ENCODE measurements around the gene SNN. TPM values are rescaled to one million over a fixed set of nuclear protein-coding genes. Genes with fewer than 3 reads are reported as not detected.

The SNN gene
- total and polyA plus RNA-seq, 8 donors: 21.1 to 42.5 (median 31.4) TPM

DNA sequence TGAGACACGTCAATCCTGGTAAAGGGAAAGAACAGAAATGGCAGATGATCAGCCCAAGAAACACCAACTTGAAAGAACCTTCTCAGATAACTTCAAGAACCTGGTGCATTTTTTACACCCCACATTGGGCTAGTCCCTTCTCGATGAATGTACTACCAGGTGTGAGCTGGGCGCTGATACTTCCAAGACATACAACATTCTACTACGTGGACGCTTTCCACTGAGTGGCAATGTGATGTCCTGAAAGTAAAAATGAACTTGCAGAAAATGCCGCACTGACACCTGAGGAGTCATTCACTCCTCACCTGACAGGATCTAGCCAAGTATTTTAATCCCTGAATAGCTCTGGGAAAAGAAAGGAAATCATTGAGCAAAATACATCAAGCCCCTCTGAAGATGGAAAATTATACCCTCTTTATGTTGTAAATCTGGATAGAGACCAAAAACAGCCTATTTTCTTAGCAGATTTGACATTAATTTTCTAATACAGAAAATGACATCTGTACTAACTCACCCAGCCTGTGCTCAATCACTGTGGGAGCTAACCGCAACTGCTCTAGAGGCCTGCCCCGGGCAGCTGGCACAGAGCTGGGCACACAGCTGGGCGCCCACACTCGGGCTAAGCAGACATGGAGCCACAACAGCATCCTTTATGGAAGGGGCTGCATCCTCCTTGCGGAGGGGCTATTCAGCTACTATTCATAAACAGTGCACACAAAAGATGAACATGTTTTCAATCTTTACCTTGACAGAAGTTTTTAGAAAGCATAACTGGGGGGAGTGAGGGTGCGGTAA lies 16.2 kb downstream of the SNN start:
- peaks cover 0 to 90% of the 10 kb centered on the region in 2 donors for H3K36me3 ChIP-seq
- H3K27me3 ChIP-seq: no peaks in the 10 kb centered on the region
- intact Hi-C loops (cut with DNase I): no loop called here
- H3K4me1 ChIP-seq: peaks cover 7 to 51% of the 10 kb centered on the region in 2 donors
- H3K27ac ChIP-seq: no peak overlapping the region
- H3K9me3 ChIP-seq: no peaks in the 10 kb centered on the region
- DNase-seq (no peak), ATAC-seq (no peak)
- TF ChIP-seq, protein P1, sequence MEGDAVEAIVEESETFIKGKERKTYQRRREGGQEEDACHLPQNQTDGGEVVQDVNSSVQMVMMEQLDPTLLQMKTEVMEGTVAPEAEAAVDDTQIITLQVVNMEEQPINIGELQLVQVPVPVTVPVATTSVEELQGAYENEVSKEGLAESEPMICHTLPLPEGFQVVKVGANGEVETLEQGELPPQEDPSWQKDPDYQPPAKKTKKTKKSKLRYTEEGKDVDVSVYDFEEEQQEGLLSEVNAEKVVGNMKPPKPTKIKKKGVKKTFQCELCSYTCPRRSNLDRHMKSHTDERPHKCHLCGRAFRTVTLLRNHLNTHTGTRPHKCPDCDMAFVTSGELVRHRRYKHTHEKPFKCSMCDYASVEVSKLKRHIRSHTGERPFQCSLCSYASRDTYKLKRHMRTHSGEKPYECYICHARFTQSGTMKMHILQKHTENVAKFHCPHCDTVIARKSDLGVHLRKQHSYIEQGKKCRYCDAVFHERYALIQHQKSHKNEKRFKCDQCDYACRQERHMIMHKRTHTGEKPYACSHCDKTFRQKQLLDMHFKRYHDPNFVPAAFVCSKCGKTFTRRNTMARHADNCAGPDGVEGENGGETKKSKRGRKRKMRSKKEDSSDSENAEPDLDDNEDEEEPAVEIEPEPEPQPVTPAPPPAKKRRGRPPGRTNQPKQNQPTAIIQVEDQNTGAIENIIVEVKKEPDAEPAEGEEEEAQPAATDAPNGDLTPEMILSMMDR (IDR thresholded peaks at IDR 0.05): no peak
- no peak overlapping the region for H3K4me3 ChIP-seq

DNA sequence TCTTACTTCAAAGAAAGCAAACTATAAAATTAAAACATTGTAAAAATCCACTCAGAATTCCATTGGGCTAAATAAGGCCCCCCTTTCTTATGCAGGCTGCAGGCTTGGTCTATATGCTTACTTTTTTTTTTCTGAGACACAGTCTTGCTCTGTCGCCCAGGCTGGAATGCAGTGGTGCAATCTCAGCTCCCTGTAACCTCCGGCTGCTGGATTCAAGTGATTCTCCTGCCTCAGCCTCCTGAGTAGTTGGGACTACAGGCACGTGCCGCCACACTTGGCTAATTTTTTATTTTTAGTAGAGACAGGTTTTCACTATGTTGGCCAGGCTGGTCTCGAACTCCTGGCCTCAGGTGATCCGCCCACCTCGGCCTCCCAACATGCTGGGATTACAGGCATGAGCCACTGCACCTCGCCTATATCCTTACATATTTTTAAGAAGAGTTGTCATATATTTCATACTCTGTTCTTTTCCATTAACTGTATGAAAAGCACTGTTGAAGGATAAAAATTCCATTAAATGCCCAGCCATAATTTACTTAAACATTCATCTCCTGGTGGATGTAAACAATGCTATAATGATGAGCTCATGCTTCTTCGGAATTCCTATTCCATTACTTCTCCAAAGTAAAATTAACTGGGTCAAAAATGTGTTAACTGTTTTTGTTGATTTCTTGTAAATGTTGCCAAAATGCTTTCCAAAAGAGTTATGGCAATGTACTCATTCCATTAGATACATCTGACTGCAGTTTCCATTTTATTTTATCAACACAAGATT lies 17.8 kb downstream of the SNN start:
- H3K4me3 ChIP-seq: no peak overlapping the region
- no peaks in the 10 kb centered on the region for H3K27me3 ChIP-seq
- no peaks in the 10 kb centered on the region for H3K9me3 ChIP-seq
- intact Hi-C loops (cut with DNase I): no loop called here
- H3K36me3 ChIP-seq: peaks cover 0 to 86% of the 10 kb centered on the region in 2 donors
- no peak overlapping the region for H3K27ac ChIP-seq
- ATAC-seq: no peak
- TF ChIP-seq, protein P1 (IDR thresholded peaks at IDR 0.05): no peak
- peaks cover 16 to 51% of the 10 kb centered on the region in 2 donors for H3K4me1 ChIP-seq
- no peak for DNase-seq

DNA sequence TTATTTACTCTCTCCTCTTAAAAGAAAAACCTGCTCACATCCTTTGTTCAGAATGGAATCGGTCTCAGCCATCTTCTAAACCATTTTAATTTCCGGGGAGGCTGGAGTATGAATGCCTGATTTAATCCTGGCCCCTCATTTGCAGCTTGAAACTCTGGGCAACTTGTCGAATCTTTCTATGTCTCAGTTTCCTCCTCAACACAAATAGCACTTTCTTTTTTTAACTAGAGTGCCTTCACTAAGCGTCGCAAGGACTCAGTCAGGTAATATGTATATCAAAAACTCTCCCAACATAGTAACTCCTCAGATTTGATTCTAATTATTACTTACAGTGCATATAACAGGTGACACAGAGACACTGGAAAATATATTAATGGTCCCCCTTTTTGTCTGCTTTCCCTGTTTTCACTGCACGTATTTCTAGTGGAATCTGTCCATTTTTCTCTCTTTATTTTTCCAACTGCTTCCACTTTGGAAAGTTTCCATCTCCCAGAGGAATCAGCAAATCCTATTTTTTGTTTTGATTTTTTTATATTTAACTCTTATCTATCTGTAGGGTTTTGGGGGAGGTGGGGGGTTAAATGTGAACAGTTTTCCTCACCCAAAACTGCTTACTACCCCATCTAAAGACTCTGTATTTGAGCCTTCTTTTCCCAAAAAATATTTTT lies 18.6 kb downstream of the SNN start:
- no peaks in the 10 kb centered on the region for H3K27me3 ChIP-seq
- peaks cover 16 to 43% of the 10 kb centered on the region in 2 donors for H3K4me1 ChIP-seq
- H3K4me3 ChIP-seq: no peak overlapping the region
- no peaks in the 10 kb centered on the region for H3K9me3 ChIP-seq
- no peak for ATAC-seq
- no peak overlapping the region for H3K27ac ChIP-seq
- H3K36me3 ChIP-seq: peaks cover 0 to 87% of the 10 kb centered on the region in 2 donors
- intact Hi-C loops (cut with DNase I): no loop called here
- DNase-seq: no peak
- TF ChIP-seq, protein P1 (IDR thresholded peaks at IDR 0.05): no peak

DNA sequence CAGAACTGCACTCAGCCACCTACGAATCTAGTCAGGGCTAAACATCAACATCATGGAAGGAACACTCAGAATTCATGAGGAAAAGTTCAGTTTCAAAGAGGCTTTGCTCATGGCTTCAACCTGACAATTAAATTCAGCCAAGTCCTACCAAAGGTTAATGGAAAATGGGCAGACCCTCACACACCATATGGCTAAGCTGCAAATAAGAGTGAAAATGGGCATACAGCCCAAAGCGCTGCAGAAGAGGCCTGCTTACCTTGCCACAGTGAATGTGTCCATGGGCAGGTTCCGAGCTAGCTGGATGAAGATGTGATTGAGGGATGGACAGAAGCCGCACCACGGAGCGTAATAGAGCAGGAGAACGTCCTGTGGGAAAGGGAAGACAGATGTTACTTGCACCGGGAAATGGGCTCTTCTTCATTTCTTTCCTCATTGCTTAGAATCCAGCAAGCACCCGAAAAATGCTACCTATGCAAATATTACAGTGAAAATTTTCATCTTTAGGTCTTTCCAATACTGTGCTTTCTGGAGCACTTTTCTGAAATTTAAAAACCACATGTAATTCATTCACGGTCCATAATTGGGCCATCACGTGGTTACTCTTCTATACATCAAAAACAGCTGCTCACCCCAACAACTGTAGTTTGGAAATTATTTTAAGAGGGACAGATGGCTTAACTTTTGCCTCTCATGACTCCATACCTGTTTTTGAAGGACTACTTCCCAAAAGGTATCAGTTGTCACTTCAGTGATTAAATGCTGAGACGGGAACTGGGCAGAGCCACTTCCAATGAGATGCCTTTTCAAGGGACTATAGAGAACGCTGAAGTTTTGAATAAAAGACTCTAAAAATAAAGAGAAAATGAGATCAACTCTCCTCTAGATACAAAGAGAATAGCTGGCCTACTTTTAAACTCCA lies 19.6 kb downstream of the SNN start:
- Histone ChIP-seq H3K27me3 (no peaks in the 10 kb centered on the region), H3K4me1 (peaks cover 12 to 33% of the 10 kb centered on the region in 2 donors), H3K9me3 (no peaks in the 10 kb centered on the region), H3K27ac (no peak overlapping the region), H3K36me3 (peaks cover 0 to 88% of the 10 kb centered on the region in 2 donors), H3K4me3 (no peak overlapping the region)
- DNase-seq (no peak), ATAC-seq (no peak)
- TF ChIP-seq, protein P1 (IDR thresholded peaks at IDR 0.05): no peak
- intact Hi-C loops (cut with DNase I): no loop called here

Measured in left lung (tissue), 10 donors.